ENCODE results near the gene DLG2.

DLG2 gene

DNA sequence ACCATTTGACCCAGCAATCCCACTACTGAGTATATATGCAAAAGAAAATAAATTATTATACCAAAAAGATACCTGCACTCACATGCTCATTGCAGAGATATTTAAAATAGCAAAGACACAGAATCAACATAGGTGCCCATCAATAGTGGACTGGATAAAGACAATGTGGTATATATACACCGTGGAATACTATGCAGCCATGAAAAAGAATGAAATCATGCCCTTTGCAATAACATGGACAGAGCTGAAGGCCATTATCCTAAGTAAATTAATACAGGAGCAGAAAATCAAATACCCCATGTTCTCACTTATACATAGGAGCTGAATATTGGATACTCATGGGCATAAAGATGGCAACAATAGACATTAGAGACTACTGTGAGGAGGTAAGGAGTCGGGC, 68.7 kb downstream of the DLG2 start:
- FAIRE-seq, result no peak

GRCh38 chr11:85551881-85552280, 75.3 kb downstream of the DLG2 start:
- DNase-seq (ENCODE audit: low spot score) (no peak), FAIRE-seq (no peak)

More for the DNA sequence above, 68.7 kb downstream of the DLG2 start:
- DNase-seq (ENCODE audit: low spot score), result no peak

DNA sequence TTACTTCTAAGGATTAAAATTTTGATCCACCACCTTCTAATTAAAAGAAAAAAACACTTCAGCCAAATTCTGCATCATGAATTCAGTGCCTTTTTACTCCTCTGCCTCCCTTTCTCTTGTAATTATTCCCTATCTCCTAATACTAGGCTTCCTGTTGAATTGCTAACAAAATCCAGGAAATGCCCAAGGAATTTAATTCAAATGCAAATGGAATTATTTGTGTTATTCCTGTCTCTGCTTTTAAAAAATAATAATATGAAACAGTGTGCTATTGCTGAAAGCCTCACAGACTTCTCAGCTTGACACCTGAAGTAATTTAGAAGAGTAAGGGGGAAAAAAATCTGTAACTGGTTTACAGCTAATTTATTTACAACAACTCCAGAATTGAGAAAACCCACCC, 85.5 kb downstream of the DLG2 start:
- FAIRE-seq, result no peak

GRCh38 chr11:85540635-85541205, 86.4 kb downstream of the DLG2 start:
- no peak for DNase-seq (ENCODE audit: low spot score)
- no peak for FAIRE-seq

More for the DNA sequence above, 85.5 kb downstream of the DLG2 start:
- DNase-seq (ENCODE audit: low spot score), result no peak

GRCh38 chr11:85540181-85540580, 87.0 kb downstream of the DLG2 start:
- no peak for FAIRE-seq
- DNase-seq (ENCODE audit: low spot score), result no peak

GRCh38 chr11:85539740-85540139, 87.4 kb downstream of the DLG2 start:
- FAIRE-seq, result no peak

GRCh38 chr11:85539029-85539689, 88.0 kb downstream of the DLG2 start:
- no peak for DNase-seq (ENCODE audit: low spot score)
- FAIRE-seq, result no peak

More at GRCh38 chr11:85539740-85540139, 87.4 kb downstream of the DLG2 start:
- no peak for DNase-seq (ENCODE audit: low spot score)

DNA sequence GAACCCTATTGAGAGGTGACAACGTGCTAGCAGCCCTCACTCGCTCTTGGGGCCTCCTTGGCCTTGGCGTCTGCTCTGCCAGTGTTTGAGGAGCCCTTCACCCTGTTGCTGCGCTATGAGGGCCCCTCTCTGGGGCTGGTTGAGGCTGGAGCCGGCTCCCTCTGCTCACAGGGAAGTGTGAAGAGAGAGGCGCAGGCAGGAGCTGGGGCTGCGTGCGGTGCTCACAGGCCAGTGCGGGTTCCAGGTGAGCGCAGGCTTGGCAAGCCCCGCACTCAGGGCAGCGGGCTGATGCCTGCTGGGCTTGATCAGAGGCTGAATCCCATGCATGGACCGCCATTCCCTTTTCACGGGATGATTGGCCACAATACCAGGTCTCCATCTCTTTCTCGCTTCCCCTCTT, 90.7 kb downstream of the DLG2 start:
- FAIRE-seq, result no peak
- DNase-seq (ENCODE audit: low spot score), result no peak

- no peak for DNase-seq (ENCODE audit: low spot score)
- no peak for FAIRE-seq
These were observed 92.3 kb downstream of the DLG2 start for GRCh38 chr11:85534806-85535205.

- DNase-seq (ENCODE audit: low spot score), result no peak
- FAIRE-seq, result no peak
These were observed 95.8 kb downstream of the DLG2 start for GRCh38 chr11:85531191-85531897.

DNA sequence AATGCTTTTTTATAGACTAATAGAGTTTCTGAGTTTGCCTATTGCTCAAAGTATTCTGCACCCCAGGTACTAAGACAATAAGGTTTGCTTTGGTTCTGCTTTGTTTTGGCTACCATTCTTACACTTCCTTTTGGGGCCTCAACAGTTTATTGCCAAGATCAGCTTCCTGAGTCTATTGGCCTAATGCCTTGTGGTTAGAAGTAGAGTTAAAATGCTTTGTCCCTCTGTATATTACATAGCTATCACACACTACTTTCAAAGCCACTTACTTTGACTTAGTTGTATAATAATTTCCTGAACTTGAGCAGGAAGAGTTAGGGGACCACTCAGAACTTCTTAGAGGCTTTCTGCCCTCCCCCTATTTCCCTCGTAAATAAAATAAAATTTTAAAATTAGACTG, 96.5 kb downstream of the DLG2 start:
- no peak for DNase-seq (ENCODE audit: low spot score)
- FAIRE-seq, result no peak

GRCh38 chr11:85526564-85526963, 100.6 kb downstream of the DLG2 start:
- FAIRE-seq, result no peak

GRCh38 chr11:85525686-85526085, 101.5 kb downstream of the DLG2 start:
- no peak for FAIRE-seq
- no peak for DNase-seq (ENCODE audit: low spot score)

More at GRCh38 chr11:85526564-85526963, 100.6 kb downstream of the DLG2 start:
- DNase-seq (ENCODE audit: low spot score), result no peak

DNA sequence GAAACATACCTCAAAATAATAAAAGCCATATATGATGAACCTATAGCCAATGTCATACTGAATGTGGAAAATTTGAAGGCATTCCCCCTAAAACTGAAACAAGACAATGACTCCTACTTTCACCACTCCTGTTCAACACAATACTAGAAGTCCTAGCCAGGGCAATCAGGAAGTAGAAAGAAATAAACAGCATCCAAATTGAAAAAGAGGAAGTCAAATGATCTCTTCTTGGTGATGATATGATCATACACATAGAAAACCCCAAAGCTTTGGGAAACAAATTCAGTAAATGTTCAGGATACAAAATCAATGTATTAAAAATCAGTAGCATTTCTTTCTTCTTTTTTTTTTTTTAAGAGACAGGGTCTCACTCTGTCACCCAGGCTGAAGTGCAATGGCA, 109.9 kb downstream of the DLG2 start:
- DNase-seq (ENCODE audit: low spot score), result no peak
- FAIRE-seq, result no peak

GRCh38 chr11:85495918-85496317, 131.2 kb downstream of the DLG2 start:
- DNase-seq (ENCODE audit: low spot score) (no peak), FAIRE-seq (peak; percentile 89)

- no peak for FAIRE-seq
- DNase-seq (ENCODE audit: low spot score), result no peak
These were observed 132.7 kb downstream of the DLG2 start for GRCh38 chr11:85494396-85494795.

- no peak for DNase-seq (ENCODE audit: low spot score)
- no peak for FAIRE-seq
These were observed 141.2 kb downstream of the DLG2 start for GRCh38 chr11:85485902-85486301.

GRCh38 chr11:85483861-85484260, 143.3 kb downstream of the DLG2 start:
- FAIRE-seq (no peak), DNase-seq (ENCODE audit: low spot score) (no peak)

GRCh38 chr11:85481862-85482261, 145.3 kb downstream of the DLG2 start:
- no peak for FAIRE-seq

GRCh38 chr11:85475660-85476517, 151.3 kb downstream of the DLG2 start:
- DNase-seq (ENCODE audit: low spot score) (no peak), FAIRE-seq (no peak)

More at GRCh38 chr11:85481862-85482261, 145.3 kb downstream of the DLG2 start:
- DNase-seq (ENCODE audit: low spot score), result no peak

- DNase-seq (ENCODE audit: low spot score) (no peak), FAIRE-seq (no peak)
These were observed 154.2 kb downstream of the DLG2 start for GRCh38 chr11:85472953-85473352.

DNA sequence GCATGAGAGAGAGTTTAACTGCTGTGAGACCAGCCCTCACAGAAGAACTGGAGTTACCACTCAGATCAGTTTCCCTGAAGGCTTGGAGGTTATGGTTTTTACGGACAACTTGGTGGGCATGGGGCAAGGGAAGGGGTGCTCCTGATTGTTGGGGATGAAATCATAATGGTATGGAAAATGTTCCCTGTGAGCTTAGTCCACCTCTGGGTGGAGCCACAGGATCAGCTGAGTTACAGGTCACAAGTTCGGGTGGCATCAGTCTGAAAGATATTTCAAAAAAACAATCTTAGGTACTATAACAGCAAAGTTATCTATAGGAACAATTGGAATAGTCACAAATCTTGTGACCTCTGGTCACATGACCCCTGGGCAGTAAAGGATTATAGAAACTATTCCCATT, 162.9 kb downstream of the DLG2 start:
- FAIRE-seq (no peak), DNase-seq (ENCODE audit: low spot score) (no peak)
